Measurements from ENCODE around the gene GDF10. TPM values are rescaled to one million over a fixed set of nuclear protein-coding genes. Genes with fewer than 3 reads are reported as not detected.

Gene GDF10
- total and polyA plus RNA-seq, 2 donors (not counting 3 experiments of a cell fraction or from before 2014, with no cell fraction given) = not detected

GRCh38 chr10:47319784-47320183 is 19.8 kb downstream of the GDF10 start:
- dilution Hi-C loops (cut with MboI; ENCODE audit: extremely low pct_ligation_motif_present, low sequenced_read_pairs) (no loop called here), intact Hi-C loops (cut with micrococcal nuclease) (no loop called here)
- H3K4me1 ChIP-seq (ENCODE audit: control insufficient read depth, extremely low read depth, insufficient read depth, low read length) = no peaks in the 10 kb centered on the region
- no peak overlapping the region for H3K4me3 ChIP-seq (replicated peaks in 1 of 3; ENCODE audit: insufficient read depth in 1 of 3, low read depth in 1 of 3, low read length in 3 of 3)
- FAIRE-seq = no peak
- no peaks in the 10 kb centered on the region for H3K36me3 ChIP-seq (ENCODE audit: control insufficient read depth in 2 of 2, extremely low read depth in 1 of 2, insufficient read depth in 2 of 2, low read length in 2 of 2)
- no peak overlapping the region for H2AFZ ChIP-seq (ENCODE audit: low read depth, low read length)
- ChIA-PET CTCF (no interaction called here), POLR2A (no interaction called here)
- H3K9me3 ChIP-seq (replicated peaks; ENCODE audit: control insufficient read depth, insufficient read depth, low read length) = no peaks in the 10 kb centered on the region
- H3K27me3 ChIP-seq (ENCODE audit: control insufficient read depth in 2 of 2, insufficient read depth in 2 of 2, low read length in 2 of 2) = peaks cover 2 to 3% of the 10 kb centered on the region in 2 experiments
- no peaks in the 10 kb centered on the region for H3K9me1 ChIP-seq (replicated peaks; ENCODE audit: control insufficient read depth, extremely low read depth, insufficient read depth, low read length)
- no peak overlapping the region for H3K9ac ChIP-seq (replicated peaks; ENCODE audit: extremely low read depth, insufficient read depth, low read length)
- DNase-seq (ENCODE audit: low read depth, low spot score) = no peak
- H4K20me1 ChIP-seq (replicated peaks; ENCODE audit: control insufficient read depth, extremely low read depth, insufficient read depth, low read length) = no peaks in the 10 kb centered on the region
- no peak overlapping the region for H3K27ac ChIP-seq (ENCODE audit: insufficient read depth, low read depth, low read length)
- H3K4me2 ChIP-seq (ENCODE audit: insufficient read depth, low read length) = no peak overlapping the region
- TF ChIP-seq MAX (IDR thresholded peaks at IDR 0.05; ENCODE audit: insufficient read depth, insufficient read length) = no peak
- TF ChIP-seq GATA2 (IDR thresholded peaks at IDR 0.05; ENCODE audit: insufficient read depth, insufficient read length, low read depth, low read length) = no peak
- TF ChIP-seq, protein P1, sequence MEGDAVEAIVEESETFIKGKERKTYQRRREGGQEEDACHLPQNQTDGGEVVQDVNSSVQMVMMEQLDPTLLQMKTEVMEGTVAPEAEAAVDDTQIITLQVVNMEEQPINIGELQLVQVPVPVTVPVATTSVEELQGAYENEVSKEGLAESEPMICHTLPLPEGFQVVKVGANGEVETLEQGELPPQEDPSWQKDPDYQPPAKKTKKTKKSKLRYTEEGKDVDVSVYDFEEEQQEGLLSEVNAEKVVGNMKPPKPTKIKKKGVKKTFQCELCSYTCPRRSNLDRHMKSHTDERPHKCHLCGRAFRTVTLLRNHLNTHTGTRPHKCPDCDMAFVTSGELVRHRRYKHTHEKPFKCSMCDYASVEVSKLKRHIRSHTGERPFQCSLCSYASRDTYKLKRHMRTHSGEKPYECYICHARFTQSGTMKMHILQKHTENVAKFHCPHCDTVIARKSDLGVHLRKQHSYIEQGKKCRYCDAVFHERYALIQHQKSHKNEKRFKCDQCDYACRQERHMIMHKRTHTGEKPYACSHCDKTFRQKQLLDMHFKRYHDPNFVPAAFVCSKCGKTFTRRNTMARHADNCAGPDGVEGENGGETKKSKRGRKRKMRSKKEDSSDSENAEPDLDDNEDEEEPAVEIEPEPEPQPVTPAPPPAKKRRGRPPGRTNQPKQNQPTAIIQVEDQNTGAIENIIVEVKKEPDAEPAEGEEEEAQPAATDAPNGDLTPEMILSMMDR (IDR thresholded peaks at IDR 0.05; ENCODE audit: extremely low read depth in 1 of 2, insufficient read depth in 1 of 2, low read depth in 1 of 2, low read length in 2 of 2) = no peak
- TF ChIP-seq EZH2 (IDR thresholded peaks at IDR 0.05; ENCODE audit: borderline replicate concordance, low read depth, low read length, severe bottlenecking) = no peak
- no peak for TF ChIP-seq MYC (IDR thresholded peaks at IDR 0.05; ENCODE audit: low read depth, low read length)
- TF ChIP-seq FOS (IDR thresholded peaks at IDR 0.05; ENCODE audit: borderline replicate concordance, insufficient read depth, low read length) = no peak
- TF ChIP-seq POLR2A (IDR thresholded peaks at IDR 0.05; ENCODE audit: low read depth, low read length) = no peak
- no peak for TF ChIP-seq POLR2AphosphoS5 (IDR thresholded peaks at IDR 0.05; ENCODE audit: insufficient read depth, low read depth, low read length)
- no peak for TF ChIP-seq JUN (IDR thresholded peaks at IDR 0.05; ENCODE audit: borderline replicate concordance, insufficient read depth, insufficient read length, low read depth)
- no TSS peak for BruUV-seq (replicated peaks)
- no peaks in the 10 kb centered on the region for H3K79me2 ChIP-seq (ENCODE audit: control insufficient read depth, insufficient read depth, low read length)
